Common myeloid progenitor, CD34-positive (primary cell): ENCODE measurements around the gene SLC16A6.

Experiments
- CTCF ChIA-PET: fragments of 350-600 bp; sonication (Branson Sonifier 250); formaldehyde crosslinking; loops from one replicate; lab custom pipeline; 2021; ENCODE audit warnings: antibody characterized with exemption; lab: Charles Lee
- POLR2A ChIA-PET: fragments of 350-600 bp; sonication (Branson Sonifier 250); formaldehyde crosslinking; loops from one replicate; lab custom pipeline; 2021; ENCODE audit warnings: antibody characterized with exemption; lab: Charles Lee
- DNase-seq, 3 donors: peaks; one replicate each; pipeline versions ENCODE4 v3.0.0 to v3.0.0-alpha.2; 2013
- H3K27ac ChIP-seq, 2 experiments: 1 replicate in 1 of 2; 2 replicates in 1 of 2; pipeline ENCODE4 v1.7.0; 2013; ENCODE audit warnings: inconsistent platforms in 2 of 2, low read length in 2 of 2, mild to moderate bottlenecking in 2 of 2, low read depth in 1 of 2, moderate library complexity in 1 of 2; ENCODE audit not compliant: severe bottlenecking in 2 of 2, insufficient read depth in 1 of 2, poor library complexity in 1 of 2
- H3K27me3 ChIP-seq, 5 experiments: replicated peaks in 2 of 5; 1 replicate in 3 of 5; 2 replicates in 2 of 5; pipeline versions ENCODE4 v1.6.1 to v1.7.0; 2013; ENCODE audit warnings: low read length in 4 of 5, mild to moderate bottlenecking in 2 of 5, moderate library complexity in 2 of 5, inconsistent platforms in 1 of 5; ENCODE audit not compliant: insufficient read depth in 5 of 5, control insufficient read depth in 4 of 5
- H3K36me3 ChIP-seq, 4 experiments: 1 replicate in 2 of 4; 2 replicates in 2 of 4; pipeline versions ENCODE4 v1.6.1 to v1.7.0; 2013; ENCODE audit warnings: low read length in 3 of 4, control low read depth in 1 of 4, mild to moderate bottlenecking in 1 of 4; ENCODE audit not compliant: control insufficient read depth in 4 of 4, insufficient read depth in 4 of 4
- H3K4me1 ChIP-seq, 4 experiments: 1 replicate in 3 of 4; 2 replicates in 1 of 4; pipeline versions ENCODE4 v1.6.1 to v1.7.1; 2013; ENCODE audit warnings: low read length in 3 of 4, mild to moderate bottlenecking in 3 of 4, control low read depth in 1 of 4, inconsistent platforms in 1 of 4, moderate library complexity in 1 of 4; ENCODE audit not compliant: control insufficient read depth in 4 of 4, insufficient read depth in 4 of 4; ENCODE audit errors: control extremely low read depth in 1 of 4
- H3K4me3 ChIP-seq, 7 experiments: 1 replicate in 4 of 7; 2 replicates in 3 of 7; pipeline versions ENCODE4 v1.5.1 to v1.7.0; 2013; ENCODE audit warnings: mild to moderate bottlenecking in 7 of 7, low read length in 6 of 7, moderate library complexity in 6 of 7, inconsistent platforms in 2 of 7, low read depth in 2 of 7, control low read depth in 1 of 7; ENCODE audit not compliant: insufficient read depth in 4 of 7, control insufficient read depth in 1 of 7; ENCODE audit errors: extremely low read depth in 1 of 7
- H3K9me3 ChIP-seq, 5 experiments: 1 replicate in 4 of 5; 2 replicates in 1 of 5; pipeline versions ENCODE4 v1.6.1 to v1.7.1; 2013; ENCODE audit warnings: low read length in 4 of 5, mild to moderate bottlenecking in 2 of 5, inconsistent platforms in 1 of 5, low read depth in 1 of 5, moderate library complexity in 1 of 5; ENCODE audit not compliant: control insufficient read depth in 4 of 5, insufficient read depth in 2 of 5; ENCODE audit errors: control extremely low read depth in 1 of 5
- whole genome bisulfite sequencing: methylation state at CpG from one replicate; pipeline ENCODE4 v1.1.5; 2013; ENCODE audit not compliant: insufficient coverage; 5-methylcytosine and 5-hydroxymethylcytosine counted together

Gene SLC16A6

GRCh38 chr17:68320943-68321555, 30.1 kb upstream of the SLC16A6 start:
- Histone ChIP-seq H3K9me3 (peaks cover 0 to 4% (median 0%) of the 10 kb centered on the region in 5 experiments), H3K27me3 (peaks cover 0 to 32% (median 16%) of the 10 kb centered on the region in 5 experiments), H3K36me3 (no peaks in the 10 kb centered on the region), H3K27ac (no peak overlapping the region), H3K4me3 (no peak overlapping the region), H3K4me1 (peaks cover 0 to 5% (median under 1%) of the 10 kb centered on the region in 4 experiments)
- WGBS, result 100% methylated on average over 5 of the region's 7 CpGs
- DNase-seq, result no peak
- CTCF ChIA-PET, result interaction anchor here (1.0 kb wide), 1 partner anchor 29 kb away, joined by 3 read pairs; no protein-coding TSS in a partner anchor
- POLR2A ChIA-PET, result interaction anchor here (0.6 kb wide), 1 partner anchor 10 kb away, joined by 3 read pairs; no protein-coding TSS in a partner anchor

- POLR2A ChIA-PET, result interaction anchor here (0.6 kb wide), 1 partner anchor 11 kb away, joined by 3 read pairs; no protein-coding TSS in a partner anchor
- Histone ChIP-seq H3K27me3 (peaks cover 0 to 32% (median 16%) of the 10 kb centered on the region in 5 experiments), H3K4me1 (peaks cover 0 to 5% (median under 1%) of the 10 kb centered on the region in 4 experiments), H3K27ac (no peak overlapping the region), H3K4me3 (no peak overlapping the region), H3K36me3 (no peaks in the 10 kb centered on the region), H3K9me3 (peaks cover 0 to 4% (median 0%) of the 10 kb centered on the region in 5 experiments)
- WGBS, result 92% methylated on average over 5 of the region's 5 CpGs
- CTCF ChIA-PET, result interaction anchor here (1.0 kb wide), 1 partner anchor 62 kb away, joined by 3 read pairs; no protein-coding TSS in a partner anchor
- DNase-seq, result no peak
Measured at GRCh38 chr17:68320311-68320865, 29.5 kb upstream of the SLC16A6 start.

GRCh38 chr17:68319410-68320162, 28.7 kb upstream of the SLC16A6 start:
- DNase-seq, result no peak
- over 99% methylated on average over 10 of the region's 12 CpGs for WGBS
- peaks cover 0 to 11% (median 7%) of the 10 kb centered on the region in 4 experiments for H3K4me1 ChIP-seq
- no peak overlapping the region for H3K27ac ChIP-seq
- no peaks in the 10 kb centered on the region for H3K9me3 ChIP-seq
- CTCF ChIA-PET, result interaction anchor here (1.0 to 2.4 kb wide), 3 partner anchors 9 to 63 kb away, joined by 3 to 5 read pairs (median 3); no protein-coding TSS in a partner anchor
- H3K36me3 ChIP-seq, result no peaks in the 10 kb centered on the region
- H3K27me3 ChIP-seq, result peaks cover 0 to 32% (median 16%) of the 10 kb centered on the region in 5 experiments
- POLR2A ChIA-PET, result no interaction called here
- H3K4me3 ChIP-seq, result no peak overlapping the region

GRCh38 chr17:68318103-68318991, 27.4 kb upstream of the SLC16A6 start:
- POLR2A ChIA-PET, result no interaction called here
- no peaks in the 10 kb centered on the region for H3K9me3 ChIP-seq
- H3K27me3 ChIP-seq, result peaks cover 0 to 32% (median 16%) of the 10 kb centered on the region in 5 experiments
- no peak overlapping the region for H3K4me3 ChIP-seq
- H3K4me1 ChIP-seq, result peaks cover 0 to 14% (median 6%) of the 10 kb centered on the region in 4 experiments
- CTCF ChIA-PET, result interaction anchor here (1.1 to 2.4 kb wide), 2 partner anchors 11 to 43 kb away, joined by 3 to 5 read pairs; no protein-coding TSS in a partner anchor
- H3K36me3 ChIP-seq, result no peaks in the 10 kb centered on the region
- DNase-seq, result no peak
- no peak overlapping the region for H3K27ac ChIP-seq
- 88% methylated on average over 8 of the region's 8 CpGs for WGBS

GRCh38 chr17:68317458-68317857, 26.5 kb upstream of the SLC16A6 start:
- no peak for DNase-seq
- H3K27ac ChIP-seq, result no peak overlapping the region
- H3K9me3 ChIP-seq, result no peaks in the 10 kb centered on the region
- no peak overlapping the region for H3K4me3 ChIP-seq
- 100% methylated on average over 4 of the region's 6 CpGs for WGBS
- H3K27me3 ChIP-seq, result peaks cover 0 to 33% (median 16%) of the 10 kb centered on the region in 5 experiments
- H3K4me1 ChIP-seq, result peaks cover 0 to 18% (median 10%) of the 10 kb centered on the region in 4 experiments
- ChIA-PET CTCF (interaction anchor here (2.4 kb wide), 1 partner anchor 11 kb away, joined by 5 read pairs; no protein-coding TSS in a partner anchor), POLR2A (no interaction called here)
- no peaks in the 10 kb centered on the region for H3K36me3 ChIP-seq

- DNase-seq, result no peak
- Histone ChIP-seq H3K9me3 (no peaks in the 10 kb centered on the region), H3K27ac (no peak overlapping the region), H3K36me3 (no peaks in the 10 kb centered on the region), H3K4me1 (peaks cover 5 to 24% (median 13%) of the 10 kb centered on the region in 4 experiments), H3K4me3 (no peak overlapping the region), H3K27me3 (peaks cover 0 to 42% (median 15%) of the 10 kb centered on the region in 5 experiments)
- POLR2A ChIA-PET, result interaction anchor here (0.6 kb wide), 1 partner anchor 27 kb away, joined by 3 read pairs; no protein-coding TSS in a partner anchor
- WGBS, result 100% methylated on average over 3 of the region's 4 CpGs
- CTCF ChIA-PET, result interaction anchor here (1.6 kb wide), 1 partner anchor 17 kb away, joined by 4 read pairs; no protein-coding TSS in a partner anchor
Measured at GRCh38 chr17:68315930-68316329, 25.0 kb upstream of the SLC16A6 start.
